WTC11 (cell line): ENCODE measurements around the gene CCR6. TPM values are rescaled to one million over a fixed set of nuclear protein-coding genes. Genes with fewer than 3 reads are reported as not detected.

Experiments used
- ATAC-seq: fragments of 200-7000 bp; cut with Tn5 transposase; 2 replicates; pipeline ENCODE4 v1.10.0; 2021; ENCODE audit warnings: mild to moderate bottlenecking, moderate library complexity
- CTCF ChIA-PET: fragments of 300-600 bp; sonication (Branson Sonifier 250); formaldehyde crosslinking; loops from one replicate; lab custom pipeline; 2021; ENCODE audit warnings: antibody characterized with exemption; lab: Charles Lee
- POLR2A ChIA-PET: fragments of 350-600 bp; sonication (Branson Sonifier 250); formaldehyde crosslinking; loops from one replicate; lab custom pipeline; 2021; ENCODE audit warnings: antibody characterized with exemption; lab: Charles Lee
- DNase-seq: peaks from one replicate; pipeline ENCODE4 v3.0.0; 2021; ENCODE audit warnings: low spot score
- H3K27ac Mint-ChIP-seq: 2 replicates; pipeline ENCODE4 v1.8.0; 2021; ENCODE audit warnings: mixed read lengths
- H3K27me3 Mint-ChIP-seq: 2 replicates; pipeline ENCODE4 v1.8.0; 2021; ENCODE audit warnings: low read depth, mild to moderate bottlenecking, moderate library complexity, mixed read lengths
- H3K36me3 Mint-ChIP-seq: 2 replicates; pipeline ENCODE4 v1.8.0; 2021; ENCODE audit warnings: mixed read lengths
- H3K4me1 Mint-ChIP-seq: 2 replicates; pipeline ENCODE4 v1.8.0; 2022; ENCODE audit warnings: mixed read lengths
- H3K4me3 Mint-ChIP-seq: 2 replicates; pipeline ENCODE4 v1.8.0; 2021; ENCODE audit warnings: mild to moderate bottlenecking, moderate library complexity, mixed read lengths
- H3K9me3 Mint-ChIP-seq: 2 replicates; pipeline ENCODE4 v1.8.0; 2021; ENCODE audit warnings: mixed read lengths
- AFF4 ChIP-seq: sonication (generic); formaldehyde crosslinking; IDR thresholded peaks from 2 replicates; pipeline ENCODE4 v1.8.1; 2023; ENCODE audit warnings: mild to moderate bottlenecking, missing genetic modification reagents, borderline replicate concordance
- CREM ChIP-seq: sonication (generic); formaldehyde crosslinking; IDR thresholded peaks from 2 replicates; pipeline ENCODE4 v1.8.1; 2022; ENCODE audit warnings: mild to moderate bottlenecking, missing genetic modification reagents, moderate library complexity
- EMX1 ChIP-seq: fragments of 250-450 bp; sonication (Bioruptor Pico); IDR thresholded peaks from 2 replicates; pipeline ENCODE4 v1.8.0; 2021; ENCODE audit warnings: mild to moderate bottlenecking
- ETV6 ChIP-seq: sonication (generic); formaldehyde crosslinking; IDR thresholded peaks from 2 replicates; pipeline ENCODE4 v1.8.1; 2022; ENCODE audit warnings: mild to moderate bottlenecking, missing genetic modification reagents
- GABPB1 ChIP-seq: sonication (generic); formaldehyde crosslinking; IDR thresholded peaks from 2 replicates; pipeline ENCODE4 v1.8.1; 2023; ENCODE audit warnings: mild to moderate bottlenecking, missing genetic modification reagents
- GTF2I ChIP-seq: fragments of 250-450 bp; sonication (Bioruptor Pico); conservative IDR thresholded peaks from 2 replicates; pipeline ENCODE4 v1.4.0; 2021; ENCODE audit warnings: mild to moderate bottlenecking
- HMGA2 ChIP-seq: fragments of 250-450 bp; sonication (Bioruptor Pico); IDR thresholded peaks from 2 replicates; pipeline ENCODE4 v1.4.0; 2021; ENCODE audit warnings: mild to moderate bottlenecking, moderate library complexity
- IRF2 ChIP-seq: sonication (generic); formaldehyde crosslinking; IDR thresholded peaks from 2 replicates; pipeline ENCODE4 v1.8.0; 2022; ENCODE audit warnings: low read depth, missing genetic modification reagents, borderline replicate concordance
- JUN ChIP-seq: sonication (generic); formaldehyde crosslinking; IDR thresholded peaks from 2 replicates; pipeline ENCODE4 v1.8.0; 2023; ENCODE audit warnings: mild to moderate bottlenecking, missing genetic modification reagents
- MYBL2 ChIP-seq: sonication (generic); formaldehyde crosslinking; IDR thresholded peaks from 2 replicates; pipeline ENCODE4 v1.8.1; 2023; ENCODE audit warnings: mild to moderate bottlenecking, moderate library complexity, missing genetic modification reagents
- NR2C2 ChIP-seq: sonication (generic); formaldehyde crosslinking; IDR thresholded peaks from 2 replicates; pipeline ENCODE4 v1.8.0; 2022; ENCODE audit warnings: mild to moderate bottlenecking, missing genetic modification reagents
- RELA ChIP-seq: sonication (generic); formaldehyde crosslinking; IDR thresholded peaks from 2 replicates; pipeline ENCODE4 v1.8.1; 2022; ENCODE audit warnings: missing genetic modification reagents, mild to moderate bottlenecking, borderline replicate concordance
- SOX15 ChIP-seq: fragments of 250-450 bp; sonication (Bioruptor Pico); IDR thresholded peaks from 2 replicates; pipeline ENCODE4 v1.9.0; 2021; ENCODE audit warnings: mild to moderate bottlenecking
- USF1 ChIP-seq: sonication (generic); formaldehyde crosslinking; IDR thresholded peaks from 2 replicates; pipeline ENCODE4 v1.8.0; 2022; ENCODE audit warnings: mild to moderate bottlenecking, missing genetic modification reagents
- ZNF425 ChIP-seq: fragments of 250-450 bp; sonication (Bioruptor Pico); conservative IDR thresholded peaks from 2 replicates; pipeline ENCODE4 v1.9.0; 2021; ENCODE audit warnings: mild to moderate bottlenecking
- total RNA-seq: library from RNA; stranded (reverse); gene quantifications from 3 replicates; pipeline ENCODE4 v1.2.3, GENCODE V29; 2021
- TF ChIP-seq, protein P1 (sequence below): sonication (generic); formaldehyde crosslinking; IDR thresholded peaks from 2 replicates; pipeline ENCODE4 v1.8.0; 2022; ENCODE audit warnings: missing genetic modification reagents
- TF ChIP-seq, protein P2 (sequence below): sonication (generic); formaldehyde crosslinking; IDR thresholded peaks from 2 replicates; pipeline ENCODE4 v1.8.0; 2022; ENCODE audit warnings: mild to moderate bottlenecking, missing genetic modification reagents
- TF ChIP-seq, protein P3 (sequence below): sonication (generic); formaldehyde crosslinking; IDR thresholded peaks from 2 replicates; pipeline ENCODE4 v1.8.0; 2023; ENCODE audit warnings: missing genetic modification reagents, mild to moderate bottlenecking, borderline replicate concordance
- TF ChIP-seq, protein P4 (sequence below): sonication (generic); formaldehyde crosslinking; IDR thresholded peaks from 2 replicates; pipeline ENCODE4 v1.8.1; 2023; ENCODE audit warnings: mild to moderate bottlenecking, moderate library complexity, missing genetic modification reagents

Gene CCR6
- total RNA-seq, 1 experiment from 2014 or later = not detected

DNA sequence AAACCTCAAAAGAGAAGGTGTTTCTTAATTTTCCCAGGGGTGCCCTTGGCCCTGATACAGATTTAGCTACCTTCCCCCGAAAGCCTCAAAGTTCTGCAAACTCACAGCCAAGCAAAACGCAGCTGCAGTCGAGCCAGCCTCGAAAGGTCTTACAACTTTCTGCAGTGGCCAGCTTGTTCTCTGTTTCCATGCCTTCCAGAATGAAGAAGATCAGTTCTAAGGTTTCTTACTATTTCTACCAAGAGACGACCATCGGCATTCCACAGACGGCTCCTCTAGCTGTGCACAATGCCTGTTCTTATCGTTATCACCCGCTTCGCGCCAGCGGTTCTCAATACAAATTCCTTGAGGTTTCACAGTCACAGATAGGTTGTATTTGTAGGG is 28.5 kb upstream of the CCR6 start (continued):
- no peak for TF ChIP-seq GTF2I (CRISPR knock-in tag)
- TF ChIP-seq IRF2 (CRISPR knock-in tag) = no peak
- no peak for TF ChIP-seq GABPB1 (CRISPR knock-in tag)
- no peak for TF ChIP-seq ZNF425 (CRISPR knock-in tag)
- no peak for TF ChIP-seq NR2C2 (CRISPR knock-in tag)
- no peak for TF ChIP-seq USF1 (CRISPR knock-in tag)
- TF ChIP-seq AFF4 = no peak
- no peak for TF ChIP-seq ETV6 (CRISPR knock-in tag)
- TF ChIP-seq, protein P1, sequence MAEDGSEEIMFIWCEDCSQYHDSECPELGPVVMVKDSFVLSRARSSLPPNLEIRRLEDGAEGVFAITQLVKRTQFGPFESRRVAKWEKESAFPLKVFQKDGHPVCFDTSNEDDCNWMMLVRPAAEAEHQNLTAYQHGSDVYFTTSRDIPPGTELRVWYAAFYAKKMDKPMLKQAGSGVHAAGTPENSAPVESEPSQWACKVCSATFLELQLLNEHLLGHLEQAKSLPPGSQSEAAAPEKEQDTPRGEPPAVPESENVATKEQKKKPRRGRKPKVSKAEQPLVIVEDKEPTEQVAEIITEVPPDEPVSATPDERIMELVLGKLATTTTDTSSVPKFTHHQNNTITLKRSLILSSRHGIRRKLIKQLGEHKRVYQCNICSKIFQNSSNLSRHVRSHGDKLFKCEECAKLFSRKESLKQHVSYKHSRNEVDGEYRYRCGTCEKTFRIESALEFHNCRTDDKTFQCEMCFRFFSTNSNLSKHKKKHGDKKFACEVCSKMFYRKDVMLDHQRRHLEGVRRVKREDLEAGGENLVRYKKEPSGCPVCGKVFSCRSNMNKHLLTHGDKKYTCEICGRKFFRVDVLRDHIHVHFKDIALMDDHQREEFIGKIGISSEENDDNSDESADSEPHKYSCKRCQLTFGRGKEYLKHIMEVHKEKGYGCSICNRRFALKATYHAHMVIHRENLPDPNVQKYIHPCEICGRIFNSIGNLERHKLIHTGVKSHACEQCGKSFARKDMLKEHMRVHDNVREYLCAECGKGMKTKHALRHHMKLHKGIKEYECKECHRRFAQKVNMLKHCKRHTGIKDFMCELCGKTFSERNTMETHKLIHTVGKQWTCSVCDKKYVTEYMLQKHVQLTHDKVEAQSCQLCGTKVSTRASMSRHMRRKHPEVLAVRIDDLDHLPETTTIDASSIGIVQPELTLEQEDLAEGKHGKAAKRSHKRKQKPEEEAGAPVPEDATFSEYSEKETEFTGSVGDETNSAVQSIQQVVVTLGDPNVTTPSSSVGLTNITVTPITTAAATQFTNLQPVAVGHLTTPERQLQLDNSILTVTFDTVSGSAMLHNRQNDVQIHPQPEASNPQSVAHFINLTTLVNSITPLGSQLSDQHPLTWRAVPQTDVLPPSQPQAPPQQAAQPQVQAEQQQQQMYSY = no peak
- no peak for TF ChIP-seq CREM
- TF ChIP-seq, protein P2, sequence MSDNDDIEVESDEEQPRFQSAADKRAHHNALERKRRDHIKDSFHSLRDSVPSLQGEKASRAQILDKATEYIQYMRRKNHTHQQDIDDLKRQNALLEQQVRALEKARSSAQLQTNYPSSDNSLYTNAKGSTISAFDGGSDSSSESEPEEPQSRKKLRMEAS (CRISPR knock-in tag) = no peak

DNA sequence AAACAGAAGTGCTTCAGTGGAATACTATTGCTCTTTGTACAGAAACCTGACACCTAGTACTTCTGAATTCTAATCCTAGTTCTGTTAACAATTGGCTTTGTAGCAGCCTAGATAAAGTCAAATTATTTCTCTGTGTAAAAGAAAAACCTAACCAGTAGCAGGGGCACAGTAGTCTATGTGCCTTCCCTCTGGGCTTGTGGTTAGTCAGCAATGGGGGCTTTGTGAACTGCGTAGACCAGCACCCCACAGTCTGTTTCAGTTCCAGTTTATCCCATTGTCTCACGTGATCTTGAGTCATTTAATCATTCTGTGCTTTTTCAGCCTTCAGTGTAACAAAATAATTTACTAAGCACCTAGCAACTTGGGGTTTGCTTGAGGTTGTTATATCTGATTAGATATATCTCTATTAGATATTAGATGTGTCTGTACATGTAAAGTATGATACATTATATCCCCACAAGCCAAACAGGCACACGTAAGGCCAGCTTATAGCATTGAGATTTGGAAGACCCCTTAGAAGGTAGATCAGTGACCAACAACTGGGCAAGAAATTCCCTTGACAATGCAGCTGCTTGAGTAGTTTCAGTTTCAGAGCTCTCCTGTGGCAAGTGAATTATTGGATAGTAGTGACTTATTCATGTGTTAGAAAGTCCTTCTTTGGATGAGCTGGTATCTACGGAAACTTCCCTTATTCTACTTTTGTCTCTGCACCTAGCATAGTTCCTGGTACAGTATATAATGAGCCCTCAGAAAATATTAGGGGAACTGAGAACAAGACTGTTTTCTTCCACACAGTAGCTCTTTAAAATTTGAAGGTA is 27.9 kb upstream of the CCR6 start:
- H3K36me3 Mint-ChIP-seq = no peaks in the 10 kb centered on the region
- no peak for DNase-seq
- ChIA-PET CTCF (interaction anchor here (0.6 to 0.9 kb wide), 2 partner anchors 46 to 210 kb away, joined by 3 read pairs; no protein-coding TSS in a partner anchor), POLR2A (no interaction called here)
- no peaks in the 10 kb centered on the region; the same call in 1 of the 2 replicates for H3K27me3 Mint-ChIP-seq
- peaks cover 13% of the 10 kb centered on the region for H3K4me1 Mint-ChIP-seq
- H3K27ac Mint-ChIP-seq = no peak overlapping the region
- no peak for ATAC-seq
- 0 out of 2 replicates have a peak, but pooled peaks cover 6% of the 10 kb centered on the region for H3K9me3 Mint-ChIP-seq
- H3K4me3 Mint-ChIP-seq = no peak overlapping the region
- TF ChIP-seq CREM (no peak), JUN (CRISPR knock-in tag) (no peak), NR2C2 (CRISPR knock-in tag) (no peak), HMGA2 (no peak), RELA (CRISPR knock-in tag) (no peak), EMX1 (CRISPR knock-in tag) (no peak), MYBL2 (CRISPR knock-in tag) (no peak), SOX15 (CRISPR knock-in tag) (no peak)
- TF ChIP-seq, protein P3, sequence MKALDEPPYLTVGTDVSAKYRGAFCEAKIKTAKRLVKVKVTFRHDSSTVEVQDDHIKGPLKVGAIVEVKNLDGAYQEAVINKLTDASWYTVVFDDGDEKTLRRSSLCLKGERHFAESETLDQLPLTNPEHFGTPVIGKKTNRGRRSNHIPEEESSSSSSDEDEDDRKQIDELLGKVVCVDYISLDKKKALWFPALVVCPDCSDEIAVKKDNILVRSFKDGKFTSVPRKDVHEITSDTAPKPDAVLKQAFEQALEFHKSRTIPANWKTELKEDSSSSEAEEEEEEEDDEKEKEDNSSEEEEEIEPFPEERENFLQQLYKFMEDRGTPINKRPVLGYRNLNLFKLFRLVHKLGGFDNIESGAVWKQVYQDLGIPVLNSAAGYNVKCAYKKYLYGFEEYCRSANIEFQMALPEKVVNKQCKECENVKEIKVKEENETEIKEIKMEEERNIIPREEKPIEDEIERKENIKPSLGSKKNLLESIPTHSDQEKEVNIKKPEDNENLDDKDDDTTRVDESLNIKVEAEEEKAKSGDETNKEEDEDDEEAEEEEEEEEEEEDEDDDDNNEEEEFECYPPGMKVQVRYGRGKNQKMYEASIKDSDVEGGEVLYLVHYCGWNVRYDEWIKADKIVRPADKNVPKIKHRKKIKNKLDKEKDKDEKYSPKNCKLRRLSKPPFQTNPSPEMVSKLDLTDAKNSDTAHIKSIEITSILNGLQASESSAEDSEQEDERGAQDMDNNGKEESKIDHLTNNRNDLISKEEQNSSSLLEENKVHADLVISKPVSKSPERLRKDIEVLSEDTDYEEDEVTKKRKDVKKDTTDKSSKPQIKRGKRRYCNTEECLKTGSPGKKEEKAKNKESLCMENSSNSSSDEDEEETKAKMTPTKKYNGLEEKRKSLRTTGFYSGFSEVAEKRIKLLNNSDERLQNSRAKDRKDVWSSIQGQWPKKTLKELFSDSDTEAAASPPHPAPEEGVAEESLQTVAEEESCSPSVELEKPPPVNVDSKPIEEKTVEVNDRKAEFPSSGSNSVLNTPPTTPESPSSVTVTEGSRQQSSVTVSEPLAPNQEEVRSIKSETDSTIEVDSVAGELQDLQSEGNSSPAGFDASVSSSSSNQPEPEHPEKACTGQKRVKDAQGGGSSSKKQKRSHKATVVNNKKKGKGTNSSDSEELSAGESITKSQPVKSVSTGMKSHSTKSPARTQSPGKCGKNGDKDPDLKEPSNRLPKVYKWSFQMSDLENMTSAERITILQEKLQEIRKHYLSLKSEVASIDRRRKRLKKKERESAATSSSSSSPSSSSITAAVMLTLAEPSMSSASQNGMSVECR = no peak
- TF ChIP-seq, protein P4, sequence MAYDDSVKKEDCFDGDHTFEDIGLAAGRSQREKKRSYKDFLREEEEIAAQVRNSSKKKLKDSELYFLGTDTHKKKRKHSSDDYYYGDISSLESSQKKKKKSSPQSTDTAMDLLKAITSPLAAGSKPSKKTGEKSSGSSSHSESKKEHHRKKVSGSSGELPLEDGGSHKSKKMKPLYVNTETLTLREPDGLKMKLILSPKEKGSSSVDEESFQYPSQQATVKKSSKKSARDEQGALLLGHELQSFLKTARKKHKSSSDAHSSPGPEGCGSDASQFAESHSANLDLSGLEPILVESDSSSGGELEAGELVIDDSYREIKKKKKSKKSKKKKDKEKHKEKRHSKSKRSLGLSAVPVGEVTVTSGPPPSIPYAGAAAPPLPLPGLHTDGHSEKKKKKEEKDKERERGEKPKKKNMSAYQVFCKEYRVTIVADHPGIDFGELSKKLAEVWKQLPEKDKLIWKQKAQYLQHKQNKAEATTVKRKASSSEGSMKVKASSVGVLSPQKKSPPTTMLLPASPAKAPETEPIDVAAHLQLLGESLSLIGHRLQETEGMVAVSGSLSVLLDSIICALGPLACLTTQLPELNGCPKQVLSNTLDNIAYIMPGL (CRISPR knock-in tag) = no peak
